HG03469 (cell line): ENCODE data around the gene KCTD19.

Experiments used
- ATAC-seq: cut with Tn5 transposase; IDR thresholded peaks from one replicate; pipeline ENCODE4 v1.9.1; 2021; ENCODE audit warnings: mild to moderate bottlenecking, moderate library complexity, moderate number of reproducible peaks; ENCODE audit not compliant: unreplicated experiment

KCTD19 gene

GRCh38 chr16:67245186-67245585, 81.4 kb downstream of the KCTD19 start:
- ATAC-seq: no peak

- peak; percentile 42 for ATAC-seq
These were observed 82.0 kb downstream of the KCTD19 start for GRCh38 chr16:67244387-67245185.

- no peak for ATAC-seq
These were observed 83.1 kb downstream of the KCTD19 start for GRCh38 chr16:67243481-67243880.

- ATAC-seq: no peak
These were observed 84.3 kb downstream of the KCTD19 start for GRCh38 chr16:67242138-67242730.

GRCh38 chr16:67241008-67241900, 85.3 kb downstream of the KCTD19 start:
- no peak for ATAC-seq

- ATAC-seq: no peak
These were observed 86.0 kb downstream of the KCTD19 start for GRCh38 chr16:67240506-67240905.
